Retinal pigment epithelial cell (primary cell): Measurements from ENCODE around the gene KIAA1958.

ENCODE experiments used
- DNase-seq: peaks from one replicate; pipeline ENCODE4 v3.0.0-alpha.2; 2010; ENCODE audit warnings: low read depth
- H3K4me3 ChIP-seq: 2 replicates; pipeline ENCODE4 v1.5.1; 2011; ENCODE audit warnings: mild to moderate bottlenecking, low read length, control low read depth, moderate library complexity
- TF ChIP-seq, protein P1 (sequence below): conservative IDR thresholded peaks from 2 replicates; pipeline ENCODE4 v1.5.1; 2011; ENCODE audit warnings: low read depth, low read length, control low read depth, inconsistent platforms

KIAA1958 gene, protein sequence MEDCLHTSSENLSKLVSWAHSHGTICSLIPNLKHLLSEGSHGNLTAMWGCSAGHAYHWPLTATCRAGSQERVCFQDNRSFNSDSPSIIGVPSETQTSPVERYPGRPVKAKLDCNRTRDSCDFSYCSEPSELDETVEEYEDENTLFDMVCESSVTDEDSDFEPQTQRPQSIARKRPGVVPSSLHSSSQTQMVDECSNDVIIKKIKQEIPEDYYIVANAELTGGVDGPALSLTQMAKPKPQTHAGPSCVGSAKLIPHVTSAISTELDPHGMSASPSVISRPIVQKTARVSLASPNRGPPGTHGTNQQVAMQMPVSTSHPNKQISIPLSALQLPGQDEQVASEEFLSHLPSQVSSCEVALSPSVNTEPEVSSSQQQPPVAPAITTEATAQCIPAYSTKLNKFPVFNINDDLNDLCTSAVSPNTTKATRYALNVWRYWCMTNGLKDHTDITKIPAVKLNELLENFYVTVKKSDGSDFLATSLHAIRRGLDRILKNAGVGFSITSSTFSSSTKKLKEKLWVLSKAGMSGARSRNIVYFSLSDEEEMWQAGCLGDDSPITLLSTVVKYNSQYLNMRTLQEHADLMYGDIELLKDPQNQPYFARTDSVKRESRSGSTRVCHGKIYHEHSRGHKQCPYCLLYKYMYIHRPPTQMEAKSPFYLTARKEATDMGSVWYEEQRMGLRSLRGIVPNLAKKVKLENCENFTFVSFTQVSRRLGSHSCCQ

DNA sequence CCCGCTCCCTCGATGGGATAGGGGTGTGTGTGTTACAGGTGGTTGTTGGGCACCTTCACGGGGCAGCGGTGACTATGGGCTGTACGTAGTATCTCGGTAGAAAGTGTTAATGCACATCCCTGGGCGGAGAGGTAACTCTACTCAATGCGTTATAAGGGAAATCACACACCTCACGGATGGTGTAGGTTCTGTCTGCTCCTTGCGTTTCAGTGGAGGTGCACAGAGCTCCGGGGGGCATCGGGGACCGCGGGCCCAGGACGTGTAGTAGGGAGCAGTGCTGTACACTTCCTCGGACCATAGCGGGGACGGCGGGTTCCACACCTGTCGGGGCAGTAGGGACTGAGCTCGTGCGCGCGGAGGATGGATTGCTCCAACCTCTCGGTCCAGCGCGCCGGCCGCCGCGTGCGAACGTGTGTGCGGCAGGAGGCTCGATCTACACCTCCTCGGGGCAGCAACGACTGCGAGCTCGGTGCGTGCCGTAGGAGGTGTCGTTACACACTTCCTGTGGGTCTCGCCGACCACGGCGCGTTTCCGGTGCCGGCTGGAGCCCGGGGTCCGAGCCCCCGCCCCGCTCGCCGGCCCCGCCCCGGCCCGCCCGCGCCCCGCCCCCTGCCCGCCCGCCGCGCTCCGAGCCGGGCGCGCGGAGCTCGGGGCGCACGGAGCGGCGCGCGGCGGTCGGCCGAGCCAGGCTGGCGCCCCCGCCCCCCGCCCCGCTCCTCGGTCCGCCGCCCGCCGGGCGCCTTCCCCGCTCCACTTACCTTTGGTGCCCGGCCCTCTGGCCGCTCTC lies at the start of gene KIAA1958:
Gene KIAA1958 (plus strand): TSS at position 607 of the 787 bp plus-strand sequence. CDS start 87,254 bp downstream, outside the sequence.
- TF ChIP-seq, protein P1, sequence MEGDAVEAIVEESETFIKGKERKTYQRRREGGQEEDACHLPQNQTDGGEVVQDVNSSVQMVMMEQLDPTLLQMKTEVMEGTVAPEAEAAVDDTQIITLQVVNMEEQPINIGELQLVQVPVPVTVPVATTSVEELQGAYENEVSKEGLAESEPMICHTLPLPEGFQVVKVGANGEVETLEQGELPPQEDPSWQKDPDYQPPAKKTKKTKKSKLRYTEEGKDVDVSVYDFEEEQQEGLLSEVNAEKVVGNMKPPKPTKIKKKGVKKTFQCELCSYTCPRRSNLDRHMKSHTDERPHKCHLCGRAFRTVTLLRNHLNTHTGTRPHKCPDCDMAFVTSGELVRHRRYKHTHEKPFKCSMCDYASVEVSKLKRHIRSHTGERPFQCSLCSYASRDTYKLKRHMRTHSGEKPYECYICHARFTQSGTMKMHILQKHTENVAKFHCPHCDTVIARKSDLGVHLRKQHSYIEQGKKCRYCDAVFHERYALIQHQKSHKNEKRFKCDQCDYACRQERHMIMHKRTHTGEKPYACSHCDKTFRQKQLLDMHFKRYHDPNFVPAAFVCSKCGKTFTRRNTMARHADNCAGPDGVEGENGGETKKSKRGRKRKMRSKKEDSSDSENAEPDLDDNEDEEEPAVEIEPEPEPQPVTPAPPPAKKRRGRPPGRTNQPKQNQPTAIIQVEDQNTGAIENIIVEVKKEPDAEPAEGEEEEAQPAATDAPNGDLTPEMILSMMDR: no peak
- DNase-seq: no peak
- H3K4me3 ChIP-seq: peak within 1 kb of the TSS; percentile 82

DNA sequence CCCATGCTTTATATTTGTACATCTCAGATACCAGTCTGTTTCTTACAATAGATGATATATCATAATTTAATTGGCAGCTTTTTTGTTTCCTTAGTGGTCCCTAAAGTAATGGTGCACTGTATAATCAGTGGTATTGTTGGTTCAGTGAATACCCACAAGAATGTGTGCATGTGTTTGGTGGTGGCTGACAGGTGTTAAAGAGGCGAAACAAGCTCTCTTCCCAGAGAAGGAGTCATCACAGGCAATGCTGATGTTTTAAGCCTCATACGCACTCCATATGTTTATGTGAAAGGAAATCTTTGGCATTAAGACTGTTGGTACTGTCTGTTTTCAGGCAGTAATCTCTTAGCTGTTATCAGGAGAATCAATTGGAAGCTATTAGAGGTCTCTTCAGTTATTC lies 49.2 kb upstream of the KIAA1958 start:
- TF ChIP-seq, protein P1: no peak
- no peak for DNase-seq
- H3K4me3 ChIP-seq: no peak overlapping the region

DNA sequence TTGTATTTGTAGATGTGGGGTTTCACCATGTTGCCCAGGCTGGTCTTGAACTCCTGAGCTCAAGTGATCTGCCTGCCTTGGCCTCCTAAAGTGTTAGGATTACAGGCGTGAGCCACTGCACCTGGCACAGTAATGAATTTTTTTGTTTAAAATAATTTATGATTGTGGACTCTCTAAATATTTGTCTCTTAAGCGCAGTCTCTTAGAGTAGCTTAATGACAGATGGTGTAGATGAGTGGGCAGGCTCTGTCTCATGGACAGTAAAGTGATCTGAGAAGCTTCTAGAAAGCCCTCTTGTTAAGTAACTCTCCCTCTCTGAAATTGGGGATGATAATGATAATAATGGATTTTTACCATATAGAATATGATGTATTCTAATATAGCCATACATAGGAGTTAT lies 47.5 kb upstream of the KIAA1958 start:
- TF ChIP-seq, protein P1: no peak
- H3K4me3 ChIP-seq: no peak overlapping the region
- DNase-seq: no peak

DNA sequence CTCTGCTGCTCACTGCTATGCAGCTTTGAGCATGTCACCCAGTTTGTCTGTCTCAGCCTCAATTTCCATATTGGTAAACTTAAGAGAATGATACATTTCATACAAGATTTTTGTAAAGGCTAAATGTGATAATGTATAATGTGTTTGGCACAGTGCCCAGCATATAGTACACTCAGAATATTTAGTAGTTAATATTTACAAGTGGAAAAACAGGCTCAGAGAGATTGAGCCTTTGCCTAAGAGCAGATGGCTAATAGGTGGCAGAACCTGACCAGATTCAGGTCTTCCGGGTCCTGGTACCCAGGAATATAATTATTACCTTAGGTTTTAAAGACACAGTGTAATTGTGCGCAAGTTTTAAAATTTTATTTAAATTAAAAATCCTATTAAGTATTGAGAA lies 46.8 kb upstream of the KIAA1958 start:
- no peak overlapping the region for H3K4me3 ChIP-seq
- DNase-seq: no peak
- TF ChIP-seq, protein P1: no peak

DNA sequence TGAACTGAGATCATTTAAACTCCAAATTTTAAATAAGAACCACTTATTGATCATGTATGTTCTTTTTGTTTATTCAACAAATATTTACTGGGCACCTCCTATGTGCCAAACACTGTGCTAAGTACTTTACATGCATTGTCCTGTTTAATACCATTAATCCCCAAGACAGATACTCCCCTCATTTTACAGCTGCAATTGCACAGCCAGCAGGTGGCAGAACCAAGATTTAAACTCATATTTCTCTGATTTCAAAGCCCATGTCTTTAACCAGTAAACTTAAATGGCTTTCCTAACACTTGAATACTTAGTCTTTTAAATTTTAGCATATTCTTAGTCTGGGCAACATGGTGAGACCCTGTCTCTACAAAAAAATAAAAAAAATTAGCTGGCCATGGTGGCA lies 43.4 kb upstream of the KIAA1958 start:
- DNase-seq: no peak
- TF ChIP-seq, protein P1: peak; percentile 67

DNA sequence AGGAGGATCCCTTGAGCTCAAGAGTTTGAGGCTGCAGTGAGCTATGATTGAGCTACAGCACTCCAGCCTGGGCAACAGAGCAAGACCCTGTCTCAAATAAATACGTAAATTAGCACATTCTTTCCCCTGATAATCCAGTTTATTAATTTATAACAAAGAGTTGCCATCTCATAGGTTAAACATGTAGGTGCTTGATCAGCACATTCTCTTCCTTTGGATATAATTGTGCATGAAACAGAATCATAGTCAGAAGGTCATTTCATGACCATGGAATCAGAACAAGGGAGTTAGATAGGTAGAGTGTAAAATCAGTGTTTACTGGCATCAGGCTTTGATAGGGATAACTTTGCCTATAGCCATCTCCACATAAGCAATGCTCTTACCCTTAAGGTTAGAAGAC lies 43.0 kb upstream of the KIAA1958 start:
- TF ChIP-seq, protein P1: no peak
- DNase-seq: no peak
- no peak overlapping the region for H3K4me3 ChIP-seq

More for the DNA sequence above, 43.4 kb upstream of the KIAA1958 start:
- H3K4me3 ChIP-seq: no peak overlapping the region
